Thyroid gland (tissue), 4 donors: ENCODE results near the gene TGFA. TPM values are rescaled to one million over a fixed set of nuclear protein-coding genes. Genes with fewer than 3 reads are reported as not detected.

Experiments used
- DNase-seq, 2 donors: peaks; one replicate each; pipeline ENCODE4 v3.0.0-alpha.2; 2019
- H3K27ac ChIP-seq, 3 donors: fragments of 200-600 bp; sonication (generic); 1 replicate in 2 of 3; 2 replicates in 1 of 3; pipeline ENCODE4 v1.5.1; 2016 to 2019; ENCODE audit warnings: mild to moderate bottlenecking in 1 of 3, moderate library complexity in 1 of 3
- H3K27me3 ChIP-seq: fragments of 200-600 bp; sonication (generic); one replicate; pipeline ENCODE4 v1.5.1; 2019
- H3K36me3 ChIP-seq, 2 donors: fragments of 200-600 bp; sonication (generic); one replicate each; pipeline ENCODE4 v1.5.1; 2016 to 2019
- H3K4me1 ChIP-seq, 2 donors: fragments of 200-600 bp; sonication (generic); one replicate each; pipeline ENCODE4 v1.5.1; 2017 to 2019
- H3K4me3 ChIP-seq, 3 donors: fragments of 200-600 bp; sonication (generic); replicated peaks in 1 of 3; 1 replicate in 2 of 3; 2 replicates in 1 of 3; pipeline ENCODE4 v1.5.1; 2016; ENCODE audit warnings: mild to moderate bottlenecking in 1 of 3
- H3K9me3 ChIP-seq: fragments of 200-600 bp; sonication (generic); one replicate; pipeline ENCODE4 v1.5.1; 2017
- POLR2A ChIP-seq, 2 donors: fragments of 450-650 bp; IDR thresholded peaks; one replicate each; pipeline ENCODE4 v1.6.1; 2017; ENCODE audit warnings: antibody characterized with exemption in 2 of 2, mild to moderate bottlenecking in 2 of 2, moderate library complexity in 1 of 2
- WGBS, 2 donors: methylation state at CpG; one replicate each; pipeline ENCODE4 v1.1.5; 2017; 5-methylcytosine and 5-hydroxymethylcytosine counted together
- intact Hi-C: fragments of 100-400 bp; cut with DNase I; formaldehyde crosslinking; loops from one replicate; pipeline ENCODE4 v1.15.1; 2023
- total RNA-seq, 4 donors: library from RNA; depleted of rRNA; stranded (reverse); fragments of >200 nt; gene quantifications; one replicate each; pipeline ENCODE4 v1.2.3, GENCODE V29; 2016
- TF ChIP-seq, protein P1 (sequence below), 6 experiments: fragments of 200-600 bp in 3 of 6; fragments of 450-650 bp in 3 of 6; sonication (generic) in 3 of 6; IDR thresholded peaks; one replicate each; pipeline ENCODE4 v1.5.1; 2016 to 2019; ENCODE audit warnings: antibody characterized with exemption in 6 of 6, mild to moderate bottlenecking in 2 of 6, inconsistent platforms in 1 of 6, moderate library complexity in 1 of 6

TGFA gene
- total RNA-seq, 4 donors from 2014 or later, result 12.9 to 23.0 (median 18.6) TPM

- H3K27me3 ChIP-seq, result no peaks in the 10 kb centered on the region
- H3K27ac ChIP-seq, result no peak overlapping the region
- intact Hi-C loops, result no loop called here
- H3K36me3 ChIP-seq, result no peaks in the 10 kb centered on the region
- TF ChIP-seq, protein P1, sequence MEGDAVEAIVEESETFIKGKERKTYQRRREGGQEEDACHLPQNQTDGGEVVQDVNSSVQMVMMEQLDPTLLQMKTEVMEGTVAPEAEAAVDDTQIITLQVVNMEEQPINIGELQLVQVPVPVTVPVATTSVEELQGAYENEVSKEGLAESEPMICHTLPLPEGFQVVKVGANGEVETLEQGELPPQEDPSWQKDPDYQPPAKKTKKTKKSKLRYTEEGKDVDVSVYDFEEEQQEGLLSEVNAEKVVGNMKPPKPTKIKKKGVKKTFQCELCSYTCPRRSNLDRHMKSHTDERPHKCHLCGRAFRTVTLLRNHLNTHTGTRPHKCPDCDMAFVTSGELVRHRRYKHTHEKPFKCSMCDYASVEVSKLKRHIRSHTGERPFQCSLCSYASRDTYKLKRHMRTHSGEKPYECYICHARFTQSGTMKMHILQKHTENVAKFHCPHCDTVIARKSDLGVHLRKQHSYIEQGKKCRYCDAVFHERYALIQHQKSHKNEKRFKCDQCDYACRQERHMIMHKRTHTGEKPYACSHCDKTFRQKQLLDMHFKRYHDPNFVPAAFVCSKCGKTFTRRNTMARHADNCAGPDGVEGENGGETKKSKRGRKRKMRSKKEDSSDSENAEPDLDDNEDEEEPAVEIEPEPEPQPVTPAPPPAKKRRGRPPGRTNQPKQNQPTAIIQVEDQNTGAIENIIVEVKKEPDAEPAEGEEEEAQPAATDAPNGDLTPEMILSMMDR (IDR thresholded peaks at IDR 0.05), result no peak
- no peak for TF ChIP-seq POLR2A (IDR thresholded peaks at IDR 0.05)
- peaks cover 6 to 19% of the 10 kb centered on the region in 2 donors for H3K4me1 ChIP-seq
- H3K4me3 ChIP-seq, result no peak overlapping the region
- DNase-seq, result no peak
- whole genome bisulfite sequencing, 2 donors, result 75 to 80% methylated on average over 2 of the region's 2 CpGs
- H3K9me3 ChIP-seq, result no peaks in the 10 kb centered on the region
These were observed 3.0 kb upstream of the TGFA start for GRCh38 chr2:70556608-70557007.

- Histone ChIP-seq H3K9me3 (no peaks in the 10 kb centered on the region), H3K27ac (peak overlapping the region; percentile 85 to 92 (median 88)), H3K4me1 (peaks cover 6 to 19% of the 10 kb centered on the region in 2 donors), H3K27me3 (no peaks in the 10 kb centered on the region), H3K36me3 (no peaks in the 10 kb centered on the region), H3K4me3 (peak overlapping the region; percentile 1 to 92 (median 54))
- WGBS, 2 donors, result 32 to 45% methylated on average over 10 to 17 of the region's 18 CpGs
- intact Hi-C loops, result loop anchor here (5.0 kb wide), 1 partner anchor 63 kb away; no protein-coding TSS in a partner anchor
- TF ChIP-seq, protein P1 (IDR thresholded peaks at IDR 0.05), result peak in 2 of 6 experiments; percentile 30 to 56
- TF ChIP-seq POLR2A (IDR thresholded peaks at IDR 0.05), result no peak
- no peak for DNase-seq
These were observed 789 bp upstream of the TGFA start for GRCh38 chr2:70554338-70554892.

GRCh38 chr2:70553334-70553583, 367 bp downstream of the TGFA start:
- WGBS, 2 donors, result 0 to 1% methylated on average over 14 to 16 of the region's 18 CpGs
- Histone ChIP-seq H3K27me3 (no peaks in the 10 kb centered on the region), H3K36me3 (no peaks in the 10 kb centered on the region), H3K4me3 (peak overlapping the region; percentile 1 to 92 (median 54)), H3K4me1 (peaks cover 6 to 19% of the 10 kb centered on the region in 2 donors), H3K27ac (peak overlapping the region; percentile 85 to 92 (median 88)), H3K9me3 (no peaks in the 10 kb centered on the region)
- DNase-seq, result peak; percentile 68 to 73
- TF ChIP-seq, protein P1 (IDR thresholded peaks at IDR 0.05), result no peak
- no peak for TF ChIP-seq POLR2A (IDR thresholded peaks at IDR 0.05)
- intact Hi-C loops, result loop anchor here (5.0 kb wide), 1 partner anchor 64 kb away; no protein-coding TSS in a partner anchor

- no peaks in the 10 kb centered on the region for H3K9me3 ChIP-seq
- TF ChIP-seq, protein P1 (IDR thresholded peaks at IDR 0.05), result no peak
- TF ChIP-seq POLR2A (IDR thresholded peaks at IDR 0.05), result no peak
- peak overlapping the region; percentile 85 to 92 (median 88) for H3K27ac ChIP-seq
- no peaks in the 10 kb centered on the region for H3K36me3 ChIP-seq
- intact Hi-C loops, result loop anchor here (5.0 kb wide), 1 partner anchor 65 kb away; no protein-coding TSS in a partner anchor
- H3K4me3 ChIP-seq, result peak overlapping the region; percentile 1 to 92 (median 54)
- 2 to 5% methylated on average over 37 to 45 of the region's 45 CpGs for WGBS, 2 donors
- DNase-seq, result peak; percentile 12 to 17
- peaks cover 6 to 19% of the 10 kb centered on the region in 2 donors for H3K4me1 ChIP-seq
- H3K27me3 ChIP-seq, result no peaks in the 10 kb centered on the region
These were observed 909 bp downstream of the TGFA start for GRCh38 chr2:70552501-70553333.

- H3K4me3 ChIP-seq, result no peak overlapping the region
- H3K9me3 ChIP-seq, result no peaks in the 10 kb centered on the region
- H3K36me3 ChIP-seq, result no peaks in the 10 kb centered on the region
- 65 to 86% methylated on average over 7 of the region's 7 CpGs for WGBS, 2 donors
- TF ChIP-seq, protein P1 (IDR thresholded peaks at IDR 0.05), result no peak
- no peak for TF ChIP-seq POLR2A (IDR thresholded peaks at IDR 0.05)
- H3K27me3 ChIP-seq, result no peaks in the 10 kb centered on the region
- intact Hi-C loops, result loop anchor here (5.0 kb wide), 1 partner anchor 66 kb away; no protein-coding TSS in a partner anchor
- H3K27ac ChIP-seq, result no peak overlapping the region
- no peak for DNase-seq
- H3K4me1 ChIP-seq, result peaks cover 6 to 7% of the 10 kb centered on the region in 2 donors
These were observed 2.5 kb downstream of the TGFA start for GRCh38 chr2:70551167-70551566.
